H1 (cell line): ENCODE data around the gene DAPK1. TPM values are rescaled to one million over a fixed set of nuclear protein-coding genes. Genes with fewer than 3 reads are reported as not detected.
"Not testable (repeated sequence)": the region's sequence is repeated elsewhere in the genome, so short reads cannot be mapped to it uniquely, and the experiment has no call there.

Experiments
- CTCF ChIA-PET: fragments of 300-600 bp; sonication (Branson Sonifier 250); formaldehyde crosslinking; loops from one replicate; lab custom pipeline; 2021; ENCODE audit not compliant: partially characterized antibody; lab: Charles Lee
- POLR2A ChIA-PET: fragments of 300-600 bp; sonication (Branson Sonifier 250); formaldehyde crosslinking; loops from one replicate; lab custom pipeline; 2021; ENCODE audit warnings: inconsistent platforms; ENCODE audit not compliant: partially characterized antibody; lab: Charles Lee
- DNase-seq, 2 experiments: peaks; one replicate each; pipeline versions ENCODE4 v3.0.0 to v3.0.0-alpha.2; 2010 to 2022; ENCODE audit warnings: low spot score in 2 of 2, low read depth in 1 of 2, mixed read lengths in 1 of 2
- FAIRE-seq: peaks from 2 replicates; lab custom pipeline; 2011; peaks lifted over from hg19 to GRCh38; lab: Jason Lieb, UNC
- H2AFZ ChIP-seq: 2 replicates; pipeline ENCODE4 v1.8.1; 2012; ENCODE audit warnings: low read length, inconsistent platforms
- H2AK5ac ChIP-seq: 2 replicates; pipeline ENCODE4 v1.6.1; 2013; ENCODE audit warnings: low read depth, low read length
- H2BK120ac ChIP-seq: replicated peaks from 2 replicates; pipeline ENCODE3; 2013; ENCODE audit warnings: low read depth, low read length, inconsistent platforms
- H2BK12ac ChIP-seq: 2 replicates; pipeline ENCODE4 v1.6.1; 2013; ENCODE audit warnings: low read depth, low read length
- H2BK15ac ChIP-seq: 2 replicates; pipeline ENCODE4 v1.6.1; 2013; ENCODE audit warnings: low read length
- H2BK20ac ChIP-seq: 2 replicates; pipeline ENCODE4 v1.6.1; 2013; ENCODE audit warnings: low read length
- H2BK5ac ChIP-seq: 2 replicates; pipeline ENCODE4 v1.6.1; 2013; ENCODE audit warnings: low read depth, low read length
- H3K14ac ChIP-seq: 2 replicates; pipeline ENCODE4 v1.6.1; 2013; ENCODE audit warnings: inconsistent platforms; ENCODE audit not compliant: insufficient read length
- H3K18ac ChIP-seq: 2 replicates; pipeline ENCODE4 v1.6.1; 2013; ENCODE audit warnings: low read length; ENCODE audit errors: extremely low read depth
- H3K23ac ChIP-seq: 2 replicates; pipeline ENCODE4 v1.6.1; 2013; ENCODE audit warnings: inconsistent platforms; ENCODE audit not compliant: insufficient read length
- H3K23me2 ChIP-seq: 2 replicates; pipeline ENCODE4 v1.6.1; 2013; ENCODE audit warnings: low read depth, low read length
- H3K27ac ChIP-seq: 2 replicates; pipeline ENCODE4 v1.6.1; 2011; ENCODE audit warnings: low read depth, low read length, inconsistent platforms
- H3K27me3 ChIP-seq, 4 experiments: replicated peaks in 1 of 4; 1 replicate in 1 of 4; 2 replicates in 3 of 4; pipeline versions ENCODE4 v1.6.1 to v1.8.1; 2011 to 2013; ENCODE audit warnings: low read length in 3 of 4, mild to moderate bottlenecking in 3 of 4, inconsistent platforms in 2 of 4, mixed read lengths in 2 of 4, moderate library complexity in 1 of 4; ENCODE audit not compliant: control insufficient read depth in 3 of 4, insufficient read depth in 3 of 4; ENCODE audit errors: extremely low read depth in 1 of 4
- H3K36me3 ChIP-seq, 4 experiments: 2 replicates each; pipeline versions ENCODE4 v1.6.1 to v1.8.1; 2011 to 2013; ENCODE audit warnings: mild to moderate bottlenecking in 4 of 4, low read length in 3 of 4, moderate library complexity in 2 of 4, control low read depth in 1 of 4, inconsistent platforms in 1 of 4; ENCODE audit not compliant: insufficient read depth in 4 of 4, control insufficient read depth in 2 of 4
- H3K4ac ChIP-seq: replicated peaks from 2 replicates; pipeline ENCODE3; 2013; ENCODE audit warnings: low read length, low read depth, mixed read lengths, inconsistent platforms; ENCODE audit not compliant: insufficient read length
- H3K4me1 ChIP-seq, 4 experiments: replicated peaks in 1 of 4; 1 replicate in 1 of 4; 2 replicates in 3 of 4; pipeline versions ENCODE4 v1.6.1 to v1.8.1; 2011 to 2013; ENCODE audit warnings: low read length in 3 of 4, inconsistent platforms in 2 of 4, mixed read lengths in 1 of 4; ENCODE audit not compliant: insufficient read depth in 4 of 4, control insufficient read depth in 3 of 4
- H3K4me2 ChIP-seq, 2 experiments: 2 replicates each; pipeline versions ENCODE4 v1.6.1 to v1.8.1; 2011 to 2013; ENCODE audit warnings: low read depth in 2 of 2, low read length in 2 of 2, control low read depth in 1 of 2, inconsistent platforms in 1 of 2, mild to moderate bottlenecking in 1 of 2; ENCODE audit not compliant: insufficient read depth in 1 of 2
- H3K4me3 ChIP-seq, 4 experiments: fragments of 200-600, 300-600 bp in 1 of 4; sonication (generic), shearing (Covaris generic), sonication (Bioruptor Twin) in 1 of 4; 2 replicates each; pipeline versions ENCODE4 v1.5.1 to v1.8.1; 2011 to 2016; ENCODE audit warnings: low read length in 4 of 4, low read depth in 3 of 4, control low read depth in 2 of 4, inconsistent platforms in 2 of 4, mild to moderate bottlenecking in 2 of 4, mixed read lengths in 1 of 4, moderate library complexity in 1 of 4; ENCODE audit not compliant: insufficient read depth in 2 of 4; ENCODE audit errors: extremely low read depth in 1 of 4
- H3K56ac ChIP-seq: replicated peaks from 2 replicates; pipeline ENCODE3; 2013; ENCODE audit warnings: low read depth, mild to moderate bottlenecking, mixed read lengths, low read length, inconsistent platforms; ENCODE audit not compliant: insufficient read length
- H3K79me1 ChIP-seq: 2 replicates; pipeline ENCODE4 v1.6.1; 2013; ENCODE audit warnings: low read depth, low read length, control low read depth
- H3K79me2 ChIP-seq, 2 experiments: 2 replicates each; pipeline versions ENCODE4 v1.6.1 to v1.8.1; 2012 to 2013; ENCODE audit warnings: low read length in 2 of 2, mild to moderate bottlenecking in 2 of 2, inconsistent platforms in 1 of 2; ENCODE audit not compliant: insufficient read depth in 2 of 2, control insufficient read depth in 1 of 2
- H3K9ac ChIP-seq, 4 experiments: replicated peaks in 1 of 4; 1 replicate in 1 of 4; 2 replicates in 3 of 4; pipeline versions ENCODE4 v1.6.1 to v1.8.1; 2011 to 2013; ENCODE audit warnings: low read depth in 3 of 4, low read length in 3 of 4, control low read depth in 2 of 4, mild to moderate bottlenecking in 2 of 4, moderate library complexity in 2 of 4, inconsistent platforms in 1 of 4; ENCODE audit errors: extremely low read depth in 1 of 4
- H3K9me3 ChIP-seq, 2 experiments: 2 replicates each; pipeline versions ENCODE4 v1.6.1 to v1.8.1; 2012 to 2013; ENCODE audit warnings: mild to moderate bottlenecking in 2 of 2, moderate library complexity in 2 of 2, control low read depth in 1 of 2, inconsistent platforms in 1 of 2, low read depth in 1 of 2, low read length in 1 of 2, mixed read lengths in 1 of 2; ENCODE audit not compliant: insufficient read depth in 2 of 2
- H4K20me1 ChIP-seq, 2 experiments: replicated peaks in 1 of 2; 2 replicates each; pipeline versions ENCODE3 to v1.8.1; 2011 to 2013; ENCODE audit warnings: inconsistent platforms in 2 of 2, low read length in 2 of 2, mild to moderate bottlenecking in 1 of 2; ENCODE audit not compliant: insufficient read depth in 2 of 2, control insufficient read depth in 1 of 2
- H4K5ac ChIP-seq: 2 replicates; pipeline ENCODE4 v1.6.1; 2013; ENCODE audit warnings: low read length, low read depth, mixed read lengths, inconsistent platforms; ENCODE audit not compliant: insufficient read length
- H4K8ac ChIP-seq: 2 replicates; pipeline ENCODE4 v1.8.0; 2013; ENCODE audit warnings: mild to moderate bottlenecking, moderate library complexity, low read length, inconsistent platforms; ENCODE audit not compliant: insufficient read depth; ENCODE audit errors: extremely low read depth
- H4K91ac ChIP-seq: replicated peaks from 2 replicates; pipeline ENCODE3; 2013; ENCODE audit warnings: low read length, mixed read lengths, inconsistent platforms; ENCODE audit not compliant: insufficient read length
- CBX8 ChIP-seq: fragments of 300-800, 300-1000 bp; sonication (generic); IDR thresholded peaks from 2 replicates; pipeline ENCODE4 v1.7.1; 2016; ENCODE audit warnings: low read depth, low read length, borderline replicate concordance
- CHD2 ChIP-seq: IDR thresholded peaks from 2 replicates; pipeline ENCODE4 v1.6.1; 2012; ENCODE audit warnings: low read length, improper control_type of control experiment
- CTBP2 ChIP-seq: IDR thresholded peaks from 2 replicates; pipeline ENCODE4 v1.7.0; 2011; ENCODE audit warnings: borderline replicate concordance, mild to moderate bottlenecking, moderate library complexity, mixed read lengths, low read length; ENCODE audit not compliant: insufficient read depth, insufficient read length
- FOSL1 ChIP-seq: IDR thresholded peaks from 2 replicates; pipeline ENCODE4 v1.6.1; 2011; ENCODE audit warnings: mild to moderate bottlenecking, low read depth, low read length, moderate library complexity; ENCODE audit not compliant: insufficient read depth
- GTF2F1 ChIP-seq: IDR thresholded peaks from 2 replicates; pipeline ENCODE4 v1.6.1; 2012; ENCODE audit warnings: low read depth, low read length, improper control_type of control experiment, borderline replicate concordance
- NANOG ChIP-seq: IDR thresholded peaks from 2 replicates; pipeline ENCODE4 v1.6.1; 2011; ENCODE audit warnings: low read length, low read depth, mild to moderate bottlenecking, inconsistent platforms; ENCODE audit not compliant: insufficient read depth, poor library complexity, severe bottlenecking
- PHF8 ChIP-seq: fragments of 200-600 bp; sonication (generic); conservative IDR thresholded peaks from 2 replicates; pipeline ENCODE4 v1.7.1; 2012; ENCODE audit warnings: low read depth, mild to moderate bottlenecking, inconsistent platforms, low read length, moderate library complexity
- SP2 ChIP-seq: IDR thresholded peaks from 2 replicates; pipeline ENCODE4 v1.6.1; 2012; ENCODE audit warnings: mild to moderate bottlenecking, low read length, inconsistent platforms
- YY1 ChIP-seq: IDR thresholded peaks from 2 replicates; pipeline ENCODE4 v1.6.1; 2011; ENCODE audit warnings: low read depth, mild to moderate bottlenecking, low read length
- WGBS, 2 experiments: shearing (Covaris generic) in 1 of 2; methylation state at CpG; one replicate each; pipeline versions ENCODE4 v1.1.6 to v1.1.7; 2013 to 2015; ENCODE audit warnings: low lambda C conversion rate in 2 of 2, mixed read lengths in 2 of 2, inconsistent platforms in 1 of 2, low coverage in 1 of 2, missing lambda C conversion rate in 1 of 2; ENCODE audit not compliant: insufficient replicate concordance in 2 of 2, insufficient coverage in 1 of 2, insufficient read length in 1 of 2; ENCODE audit errors: extremely low coverage in 1 of 2, missing lambda C conversion rate in 1 of 2; 5-methylcytosine and 5-hydroxymethylcytosine counted together
- polyA plus RNA-seq, 7 experiments: library from polyadenylated mRNA; depleted of rRNA in 3 of 7; stranded (reverse) in 5 of 7; unstranded in 2 of 7; fragments of >200 nt in 5 of 7; fragments of 200-250 nt in 2 of 7; gene quantifications; 1 replicate in 5 of 7; 2 replicates in 1 of 7; 4 replicates in 1 of 7; pipeline versions ENCODE4 v1.2.1 to v1.2.3, GENCODE V29; 2011 to 2013; ENCODE audit warnings: missing spikeins in 2 of 7, mixed read lengths in 2 of 7
- total RNA-seq: library from RNA; stranded (reverse); fragmentation: NEBNext Ultra II Directional; extraction: Animal tissue kit (Norgen Biotek cat#: 25700); gene quantifications from 2 replicates; pipeline ENCODE4 v1.2.1, GENCODE V29; 2021

Gene DAPK1
- total and polyA plus RNA-seq, 2 of the 8 experiments (the other 6 are each of a cell fraction or from before 2014, with no cell fraction given): 62.4 to 131 TPM

DNA sequence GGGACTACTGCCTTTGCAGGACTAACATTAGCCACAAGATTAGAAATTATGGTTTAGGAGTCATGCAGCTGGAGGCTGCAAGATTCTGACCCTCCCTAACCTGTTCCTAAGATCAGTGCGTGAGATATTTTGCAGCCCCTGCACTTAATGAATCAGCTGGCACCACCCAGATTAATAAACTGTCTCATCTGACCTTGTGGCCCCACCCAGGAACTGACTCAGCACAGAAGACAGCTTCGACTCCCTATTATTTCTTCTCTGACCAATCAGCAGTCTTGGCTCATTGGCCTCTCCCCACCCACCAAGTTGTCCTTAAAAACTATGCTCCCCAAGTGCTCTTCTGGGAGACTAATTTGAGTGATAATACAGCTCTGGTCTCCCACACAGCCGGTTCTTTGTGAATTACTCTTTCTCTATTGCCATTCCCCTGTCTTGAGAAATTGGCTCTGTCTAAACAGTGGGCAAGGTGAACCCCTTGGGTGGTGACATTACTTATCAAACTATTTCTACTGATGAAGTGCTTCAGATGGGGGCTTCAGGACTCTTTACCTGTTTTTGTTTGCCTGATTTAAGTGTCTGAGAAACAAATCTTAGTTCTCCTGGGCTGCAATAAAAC, 245.3 kb downstream of the DAPK1 start (continued):
- TF ChIP-seq CTBP2 (no peak), CBX8 (no peak), PHF8 (no peak), SP2 (no peak), YY1 (no peak), CHD2 (no peak), FOSL1 (no peak), NANOG (no peak), GTF2F1 (no peak)

DNA sequence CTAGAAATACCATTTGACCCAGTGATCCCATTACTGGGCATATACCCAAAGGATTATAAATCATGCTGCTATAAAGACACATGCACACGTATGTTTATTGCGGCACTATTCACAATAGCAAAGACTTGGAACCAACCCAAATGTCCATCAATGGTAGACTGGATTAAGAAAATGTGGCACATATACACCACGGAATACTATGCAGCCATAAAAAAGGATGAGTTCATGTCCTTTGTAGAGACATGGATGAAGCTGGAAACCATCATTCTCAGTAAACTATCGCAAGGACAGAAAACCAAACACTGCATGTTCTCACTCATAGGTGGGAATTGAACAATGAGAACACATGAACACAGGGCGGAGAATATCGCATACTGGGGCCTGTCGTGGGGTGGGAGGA, 246.6 kb downstream of the DAPK1 start:
- H4K20me1 ChIP-seq, H4K91ac ChIP-seq, H3K27ac ChIP-seq, H2BK20ac ChIP-seq, H3K23me2 ChIP-seq, H3K14ac ChIP-seq, H3K4me3 ChIP-seq, CTCF ChIA-PET, H3K79me2 ChIP-seq, H4K8ac ChIP-seq, H4K5ac ChIP-seq, H3K79me1 ChIP-seq, H2AK5ac ChIP-seq, H2AFZ ChIP-seq, H2BK12ac ChIP-seq, H3K27me3 ChIP-seq, FAIRE-seq, H2BK120ac ChIP-seq, DNase-seq, H3K9ac ChIP-seq, H3K9me3 ChIP-seq, H3K4ac ChIP-seq, H3K23ac ChIP-seq, H3K18ac ChIP-seq, H3K36me3 ChIP-seq, H3K4me2 ChIP-seq, H3K56ac ChIP-seq, H3K4me1 ChIP-seq, H2BK15ac ChIP-seq, POLR2A ChIA-PET, H2BK5ac ChIP-seq: not testable (repeated sequence)
- 93% methylated on average over 6 of the region's 7 CpGs; no CpG with 5 or more reads in 1 of the 2 experiments for WGBS, 2 experiments
